Esophagus squamous epithelium (tissue), 4 donors: ENCODE results near the gene ADAMTS2.

Experiments used
- POLR2A ChIP-seq, 4 donors: fragments of 450-650 bp; IDR thresholded peaks; one replicate each; pipeline ENCODE4 v1.6.1; 2017; ENCODE audit warnings: antibody characterized with exemption in 4 of 4, mild to moderate bottlenecking in 4 of 4, moderate library complexity in 3 of 4
- TF ChIP-seq, protein P1 (sequence below), 6 experiments: fragments of 450-650 bp in 4 of 6; fragments of 200-600 bp in 2 of 6; sonication (generic) in 2 of 6; IDR thresholded peaks; one replicate each; pipeline ENCODE4 v1.5.1; 2016 to 2019; ENCODE audit warnings: antibody characterized with exemption in 6 of 6, mild to moderate bottlenecking in 4 of 6, moderate library complexity in 4 of 6

DNA sequence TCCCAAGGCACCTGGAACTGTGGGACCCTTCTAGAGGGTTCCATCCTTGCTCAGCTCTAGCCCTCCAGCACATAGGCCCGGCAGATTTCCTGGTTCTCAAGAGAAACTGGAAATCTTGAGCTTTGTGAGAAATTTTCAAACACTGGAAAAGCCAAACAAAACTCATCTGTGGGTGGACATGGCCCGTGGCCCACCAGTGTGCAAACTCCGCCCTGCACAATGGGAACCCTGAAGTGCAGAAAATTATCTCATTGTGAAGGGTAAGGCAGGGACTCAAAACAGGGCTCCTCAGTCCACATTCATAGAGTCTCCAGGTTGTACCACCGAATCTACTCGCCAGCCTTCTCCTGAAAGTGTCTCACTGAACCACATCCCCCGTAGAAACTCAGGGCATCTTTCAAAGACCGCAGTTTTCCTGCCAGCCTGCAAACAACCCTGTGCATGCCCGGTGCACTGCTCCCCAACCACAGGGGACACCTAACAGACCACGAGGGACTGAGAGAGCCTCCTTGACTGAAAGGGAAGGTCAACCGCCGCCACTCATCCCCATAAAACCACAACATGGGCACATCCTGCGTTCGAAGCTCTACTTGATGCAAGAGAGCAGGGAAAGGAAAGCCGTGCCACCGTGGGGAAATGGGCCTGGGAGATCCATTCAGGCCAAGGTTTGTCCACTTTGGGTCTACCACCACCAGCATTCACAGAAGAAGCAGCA lies 18.1 kb downstream of the ADAMTS2 start:
- no peak for TF ChIP-seq POLR2A (IDR thresholded peaks at IDR 0.05)
- TF ChIP-seq, protein P1, sequence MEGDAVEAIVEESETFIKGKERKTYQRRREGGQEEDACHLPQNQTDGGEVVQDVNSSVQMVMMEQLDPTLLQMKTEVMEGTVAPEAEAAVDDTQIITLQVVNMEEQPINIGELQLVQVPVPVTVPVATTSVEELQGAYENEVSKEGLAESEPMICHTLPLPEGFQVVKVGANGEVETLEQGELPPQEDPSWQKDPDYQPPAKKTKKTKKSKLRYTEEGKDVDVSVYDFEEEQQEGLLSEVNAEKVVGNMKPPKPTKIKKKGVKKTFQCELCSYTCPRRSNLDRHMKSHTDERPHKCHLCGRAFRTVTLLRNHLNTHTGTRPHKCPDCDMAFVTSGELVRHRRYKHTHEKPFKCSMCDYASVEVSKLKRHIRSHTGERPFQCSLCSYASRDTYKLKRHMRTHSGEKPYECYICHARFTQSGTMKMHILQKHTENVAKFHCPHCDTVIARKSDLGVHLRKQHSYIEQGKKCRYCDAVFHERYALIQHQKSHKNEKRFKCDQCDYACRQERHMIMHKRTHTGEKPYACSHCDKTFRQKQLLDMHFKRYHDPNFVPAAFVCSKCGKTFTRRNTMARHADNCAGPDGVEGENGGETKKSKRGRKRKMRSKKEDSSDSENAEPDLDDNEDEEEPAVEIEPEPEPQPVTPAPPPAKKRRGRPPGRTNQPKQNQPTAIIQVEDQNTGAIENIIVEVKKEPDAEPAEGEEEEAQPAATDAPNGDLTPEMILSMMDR (IDR thresholded peaks at IDR 0.05) = no peak
